Sigmoid colon (tissue), 7 donors: Measurements from ENCODE around the gene HPGDS. TPM values are rescaled to one million over a fixed set of nuclear protein-coding genes. Genes with fewer than 3 reads are reported as not detected.

Experiments
- DNase-seq: peaks from one replicate; pipeline ENCODE4 v3.0.0-alpha.2; 2019
- H3K27ac ChIP-seq, 4 donors: fragments of 200-600 bp; sonication (generic); one replicate each; pipeline ENCODE4 v1.5.1; 2016 to 2019; ENCODE audit warnings: mild to moderate bottlenecking in 1 of 4
- H3K27me3 ChIP-seq, 3 donors: fragments of 200-600 bp; sonication (generic); one replicate each; pipeline ENCODE4 v1.5.1; 2019; ENCODE audit warnings: mild to moderate bottlenecking in 1 of 3
- H3K36me3 ChIP-seq, 4 donors: fragments of 200-600 bp; sonication (generic); one replicate each; pipeline ENCODE4 v1.5.1; 2016 to 2019
- H3K4me1 ChIP-seq, 4 donors: fragments of 200-600 bp; sonication (generic); one replicate each; pipeline ENCODE4 v1.5.1; 2017 to 2019
- H3K4me3 ChIP-seq, 4 donors: fragments of 200-600 bp; sonication (generic); one replicate each; pipeline ENCODE4 v1.5.1; 2017 to 2019; ENCODE audit warnings: mild to moderate bottlenecking in 2 of 4, moderate library complexity in 1 of 4
- H3K9me3 ChIP-seq, 4 donors: fragments of 200-600 bp in 3 of 4; sonication (generic) in 3 of 4; one replicate each; pipeline versions ENCODE4 v1.5.1 to v1.6.1; 2013 to 2019
- EP300 ChIP-seq, 4 donors: sonication (generic); formaldehyde crosslinking; IDR thresholded peaks; one replicate each; pipeline ENCODE4 v1.6.1; 2017; ENCODE audit warnings: antibody characterized with exemption in 4 of 4
- POLR2A ChIP-seq, 2 donors: fragments of 450-650 bp; IDR thresholded peaks; one replicate each; pipeline ENCODE4 v1.6.1; 2016; ENCODE audit warnings: antibody characterized with exemption in 2 of 2, mild to moderate bottlenecking in 2 of 2, moderate library complexity in 2 of 2
- POLR2AphosphoS5 ChIP-seq, 4 donors: sonication (generic); formaldehyde crosslinking; IDR thresholded peaks; one replicate each; pipeline ENCODE4 v1.6.1; 2017; ENCODE audit warnings: antibody characterized with exemption in 4 of 4
- WGBS, 2 donors: extraction: QIAGEN DNeasy Blood & Tissue Kit; methylation state at CpG; one replicate each; pipeline ENCODE4 v1.1.7; 2013; 5-methylcytosine and 5-hydroxymethylcytosine counted together
- intact Hi-C: fragments of 100-400 bp; cut with DNase I; formaldehyde crosslinking; loops from one replicate; pipeline ENCODE4 v1.15.1; 2023
- polyA plus RNA-seq, 3 donors: library from polyadenylated mRNA; stranded (reverse); fragments of 200-250 nt; gene quantifications; one replicate each; pipeline ENCODE4 v1.2.3, GENCODE V29; 2013
- total RNA-seq, 4 donors: library from RNA; depleted of rRNA; stranded (reverse); fragments of >200 nt; gene quantifications; one replicate each; pipeline ENCODE4 v1.1.0, GENCODE V29; 2016
- TF ChIP-seq, protein P1 (sequence below), 4 experiments: fragments of 450-650 bp in 3 of 4; fragments of 200-600 bp in 1 of 4; IDR thresholded peaks; one replicate each; pipeline ENCODE4 v1.5.1; 2016 to 2019; ENCODE audit warnings: antibody characterized with exemption in 4 of 4, mild to moderate bottlenecking in 3 of 4, moderate library complexity in 2 of 4
- donor health status: healthy with polysubstance abuse.
- donor health status: Bipolar disorder and iron deficiency.
- donor health status: healthy.

The HPGDS gene
- total and polyA plus RNA-seq, 7 donors = 0.54 to 3.7 (median 2.1) TPM

DNA sequence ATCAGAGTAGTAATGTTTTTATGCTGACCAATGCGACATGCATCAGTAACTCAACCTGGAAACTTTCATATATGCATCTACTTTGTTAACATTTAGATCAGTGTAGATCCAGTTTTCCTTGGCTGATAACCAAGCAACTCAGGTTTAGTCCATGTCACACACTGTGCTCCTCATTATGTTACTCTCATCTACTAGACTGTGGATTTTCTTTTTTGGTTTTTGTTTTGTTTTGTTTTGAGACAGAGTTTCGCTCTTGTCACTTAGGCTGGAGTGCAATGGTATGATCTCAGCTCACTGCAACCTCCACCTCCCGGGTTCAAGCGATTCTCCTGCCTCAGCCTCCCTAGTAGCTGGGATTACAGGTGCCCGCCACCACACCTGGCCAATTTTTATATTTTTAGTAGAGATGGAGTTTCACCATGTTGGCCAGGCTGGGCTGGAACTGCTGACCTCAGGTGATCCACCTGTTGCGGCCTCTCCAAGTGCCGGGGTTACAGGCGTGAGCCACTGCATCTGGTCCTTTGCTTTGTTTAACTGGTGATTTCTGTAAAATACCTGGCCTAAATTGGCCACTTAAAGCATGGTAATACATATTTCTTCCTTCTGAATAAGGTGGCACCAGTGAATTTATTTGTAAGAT, 86.4 kb downstream of the HPGDS start:
- no peaks in the 10 kb centered on the region for H3K27me3 ChIP-seq
- 91% methylated on average over 8 of the region's 8 CpGs for WGBS, 2 donors
- peaks cover 3 to 49% (median 10%) of the 10 kb centered on the region in 4 donors for H3K36me3 ChIP-seq

DNA sequence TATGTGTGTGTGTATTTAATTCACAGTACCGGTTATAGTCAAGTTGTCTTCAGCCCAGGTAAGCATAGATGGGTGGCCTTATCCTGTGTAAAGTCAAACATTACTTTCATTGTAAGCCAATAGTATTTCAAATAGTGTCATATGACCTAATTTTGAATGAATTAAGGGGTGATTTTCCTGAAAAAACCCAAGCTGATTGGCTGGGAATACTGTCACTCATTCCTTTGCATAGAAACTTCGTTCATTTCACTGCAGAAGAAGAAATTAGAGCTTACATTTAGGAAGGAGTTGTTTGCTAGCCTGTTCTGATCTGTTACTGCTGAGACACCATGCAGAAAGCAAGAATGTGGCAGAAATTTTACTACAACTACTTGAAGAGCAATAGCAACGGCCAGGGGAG, 89.6 kb downstream of the HPGDS start:
- Histone ChIP-seq H3K36me3 (peaks cover 6 to 66% (median 10%) of the 10 kb centered on the region in 4 donors), H3K27me3 (no peaks in the 10 kb centered on the region), H3K4me3 (no peak overlapping the region), H3K9me3 (no peaks in the 10 kb centered on the region), H3K4me1 (no peaks in the 10 kb centered on the region), H3K27ac (no peak overlapping the region)
- WGBS, 2 donors = 86 to 90% methylated on average over 3 of the region's 3 CpGs
- DNase-seq = no peak
- TF ChIP-seq EP300 (IDR thresholded peaks at IDR 0.05) (no peak), POLR2AphosphoS5 (IDR thresholded peaks at IDR 0.05) (no peak), POLR2A (IDR thresholded peaks at IDR 0.05) (no peak)
- TF ChIP-seq, protein P1, sequence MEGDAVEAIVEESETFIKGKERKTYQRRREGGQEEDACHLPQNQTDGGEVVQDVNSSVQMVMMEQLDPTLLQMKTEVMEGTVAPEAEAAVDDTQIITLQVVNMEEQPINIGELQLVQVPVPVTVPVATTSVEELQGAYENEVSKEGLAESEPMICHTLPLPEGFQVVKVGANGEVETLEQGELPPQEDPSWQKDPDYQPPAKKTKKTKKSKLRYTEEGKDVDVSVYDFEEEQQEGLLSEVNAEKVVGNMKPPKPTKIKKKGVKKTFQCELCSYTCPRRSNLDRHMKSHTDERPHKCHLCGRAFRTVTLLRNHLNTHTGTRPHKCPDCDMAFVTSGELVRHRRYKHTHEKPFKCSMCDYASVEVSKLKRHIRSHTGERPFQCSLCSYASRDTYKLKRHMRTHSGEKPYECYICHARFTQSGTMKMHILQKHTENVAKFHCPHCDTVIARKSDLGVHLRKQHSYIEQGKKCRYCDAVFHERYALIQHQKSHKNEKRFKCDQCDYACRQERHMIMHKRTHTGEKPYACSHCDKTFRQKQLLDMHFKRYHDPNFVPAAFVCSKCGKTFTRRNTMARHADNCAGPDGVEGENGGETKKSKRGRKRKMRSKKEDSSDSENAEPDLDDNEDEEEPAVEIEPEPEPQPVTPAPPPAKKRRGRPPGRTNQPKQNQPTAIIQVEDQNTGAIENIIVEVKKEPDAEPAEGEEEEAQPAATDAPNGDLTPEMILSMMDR (IDR thresholded peaks at IDR 0.05) = no peak
- intact Hi-C loops = no loop called here

More for the DNA sequence above, 86.4 kb downstream of the HPGDS start:
- Histone ChIP-seq H3K4me3 (no peak overlapping the region), H3K4me1 (no peaks in the 10 kb centered on the region), H3K27ac (no peak overlapping the region), H3K9me3 (no peaks in the 10 kb centered on the region)
- DNase-seq = no peak
- intact Hi-C loops = no loop called here
- TF ChIP-seq, protein P1 (IDR thresholded peaks at IDR 0.05) = no peak
- TF ChIP-seq POLR2A (IDR thresholded peaks at IDR 0.05) (no peak), EP300 (IDR thresholded peaks at IDR 0.05) (no peak), POLR2AphosphoS5 (IDR thresholded peaks at IDR 0.05) (no peak)

DNA sequence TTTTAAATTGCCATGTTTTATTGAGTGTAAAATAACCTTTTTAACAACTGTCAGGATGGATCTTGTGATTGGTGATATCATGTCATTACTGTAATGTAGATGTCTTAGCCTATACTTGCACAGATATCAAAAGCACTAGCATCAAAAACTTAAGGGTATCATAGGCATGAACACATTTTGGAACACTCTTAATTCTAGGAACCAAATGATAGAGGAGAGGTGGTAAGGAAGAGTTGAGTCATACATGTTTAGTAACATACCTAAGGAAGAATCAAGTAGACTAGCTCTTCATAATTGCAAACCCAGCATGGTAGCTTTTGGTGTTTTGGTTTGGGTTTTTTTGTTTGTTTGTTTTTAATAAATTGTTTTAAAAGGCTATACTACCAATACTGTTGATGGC, 91.5 kb downstream of the HPGDS start:
- no peak for TF ChIP-seq POLR2A (IDR thresholded peaks at IDR 0.05)
- TF ChIP-seq, protein P1 (IDR thresholded peaks at IDR 0.05) = no peak
- TF ChIP-seq EP300 (IDR thresholded peaks at IDR 0.05) = no peak
- no peak for TF ChIP-seq POLR2AphosphoS5 (IDR thresholded peaks at IDR 0.05)
- intact Hi-C loops = no loop called here
- no peak overlapping the region for H3K27ac ChIP-seq
- H3K27me3 ChIP-seq = no peaks in the 10 kb centered on the region
- no peaks in the 10 kb centered on the region for H3K9me3 ChIP-seq
- no peak overlapping the region for H3K4me3 ChIP-seq
- peaks cover 6 to 64% (median 14%) of the 10 kb centered on the region in 4 donors for H3K36me3 ChIP-seq
- no peaks in the 10 kb centered on the region for H3K4me1 ChIP-seq
- no peak for DNase-seq

Other genes starting within 250 kb of the HPGDS start
- 10 to 100 TPM; 15.8 to 21.4 (median 16.8) TPM for gene SMARCAD1, start 135.0 kb downstream of the HPGDS start, total RNA-seq
- 1 to 10 TPM; 3.7 to 9.0 (median 4.2) TPM for gene SMARCAD1, start 135.0 kb downstream of the HPGDS start, polyA plus RNA-seq
- gene PDLIM5, start 109.1 kb upstream of the HPGDS start, total RNA-seq = 100 to 1,000 TPM; 167 to 221 (median 204) TPM
- 10 to 100 TPM; 31.2 to 43.0 (median 39.6) TPM for gene PDLIM5, start 109.1 kb upstream of the HPGDS start, polyA plus RNA-seq